ENCODE data around the gene EWSR1.

DNA sequence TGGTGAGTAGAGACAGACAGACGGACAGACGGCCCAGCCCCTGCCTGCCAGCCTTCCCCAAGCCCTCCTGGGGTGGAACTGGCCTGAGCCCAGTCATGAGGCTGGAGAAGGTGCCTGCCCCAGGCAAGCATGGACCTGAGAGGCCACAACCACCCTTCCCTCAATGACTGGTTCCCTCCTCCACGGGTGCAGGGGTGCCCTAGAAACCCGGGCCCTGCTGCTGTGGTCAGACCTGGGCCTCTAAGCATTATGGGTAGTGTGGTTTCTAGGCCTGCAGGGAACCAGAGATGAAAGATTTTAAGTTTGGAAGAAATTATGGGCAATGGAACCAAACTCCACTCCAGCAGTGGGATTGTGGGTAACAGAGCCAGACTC, 13.8 kb upstream of the EWSR1 start:
- TF ChIP-seq POLR2AphosphoS5 (IDR thresholded peaks at IDR 0.05; ENCODE audit: low read depth) (no peak), GABPA (IDR thresholded peaks at IDR 0.05; ENCODE audit: low read depth) (no peak), SPI1 (IDR thresholded peaks at IDR 0.05; ENCODE audit: borderline replicate concordance, low read depth) (no peak)
- TF ChIP-seq, protein P1, sequence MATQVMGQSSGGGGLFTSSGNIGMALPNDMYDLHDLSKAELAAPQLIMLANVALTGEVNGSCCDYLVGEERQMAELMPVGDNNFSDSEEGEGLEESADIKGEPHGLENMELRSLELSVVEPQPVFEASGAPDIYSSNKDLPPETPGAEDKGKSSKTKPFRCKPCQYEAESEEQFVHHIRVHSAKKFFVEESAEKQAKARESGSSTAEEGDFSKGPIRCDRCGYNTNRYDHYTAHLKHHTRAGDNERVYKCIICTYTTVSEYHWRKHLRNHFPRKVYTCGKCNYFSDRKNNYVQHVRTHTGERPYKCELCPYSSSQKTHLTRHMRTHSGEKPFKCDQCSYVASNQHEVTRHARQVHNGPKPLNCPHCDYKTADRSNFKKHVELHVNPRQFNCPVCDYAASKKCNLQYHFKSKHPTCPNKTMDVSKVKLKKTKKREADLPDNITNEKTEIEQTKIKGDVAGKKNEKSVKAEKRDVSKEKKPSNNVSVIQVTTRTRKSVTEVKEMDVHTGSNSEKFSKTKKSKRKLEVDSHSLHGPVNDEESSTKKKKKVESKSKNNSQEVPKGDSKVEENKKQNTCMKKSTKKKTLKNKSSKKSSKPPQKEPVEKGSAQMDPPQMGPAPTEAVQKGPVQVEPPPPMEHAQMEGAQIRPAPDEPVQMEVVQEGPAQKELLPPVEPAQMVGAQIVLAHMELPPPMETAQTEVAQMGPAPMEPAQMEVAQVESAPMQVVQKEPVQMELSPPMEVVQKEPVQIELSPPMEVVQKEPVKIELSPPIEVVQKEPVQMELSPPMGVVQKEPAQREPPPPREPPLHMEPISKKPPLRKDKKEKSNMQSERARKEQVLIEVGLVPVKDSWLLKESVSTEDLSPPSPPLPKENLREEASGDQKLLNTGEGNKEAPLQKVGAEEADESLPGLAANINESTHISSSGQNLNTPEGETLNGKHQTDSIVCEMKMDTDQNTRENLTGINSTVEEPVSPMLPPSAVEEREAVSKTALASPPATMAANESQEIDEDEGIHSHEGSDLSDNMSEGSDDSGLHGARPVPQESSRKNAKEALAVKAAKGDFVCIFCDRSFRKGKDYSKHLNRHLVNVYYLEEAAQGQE (IDR thresholded peaks at IDR 0.05; ENCODE audit: insufficient replicate concordance, low read depth) = no peak
- TF ChIP-seq, protein P2, sequence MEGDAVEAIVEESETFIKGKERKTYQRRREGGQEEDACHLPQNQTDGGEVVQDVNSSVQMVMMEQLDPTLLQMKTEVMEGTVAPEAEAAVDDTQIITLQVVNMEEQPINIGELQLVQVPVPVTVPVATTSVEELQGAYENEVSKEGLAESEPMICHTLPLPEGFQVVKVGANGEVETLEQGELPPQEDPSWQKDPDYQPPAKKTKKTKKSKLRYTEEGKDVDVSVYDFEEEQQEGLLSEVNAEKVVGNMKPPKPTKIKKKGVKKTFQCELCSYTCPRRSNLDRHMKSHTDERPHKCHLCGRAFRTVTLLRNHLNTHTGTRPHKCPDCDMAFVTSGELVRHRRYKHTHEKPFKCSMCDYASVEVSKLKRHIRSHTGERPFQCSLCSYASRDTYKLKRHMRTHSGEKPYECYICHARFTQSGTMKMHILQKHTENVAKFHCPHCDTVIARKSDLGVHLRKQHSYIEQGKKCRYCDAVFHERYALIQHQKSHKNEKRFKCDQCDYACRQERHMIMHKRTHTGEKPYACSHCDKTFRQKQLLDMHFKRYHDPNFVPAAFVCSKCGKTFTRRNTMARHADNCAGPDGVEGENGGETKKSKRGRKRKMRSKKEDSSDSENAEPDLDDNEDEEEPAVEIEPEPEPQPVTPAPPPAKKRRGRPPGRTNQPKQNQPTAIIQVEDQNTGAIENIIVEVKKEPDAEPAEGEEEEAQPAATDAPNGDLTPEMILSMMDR (IDR thresholded peaks at IDR 0.05; ENCODE audit: insufficient read depth, low read length) = no peak

All from HL-60 (cell line).